Measurements from ENCODE around the gene CTNNBL1. TPM values are rescaled to one million over a fixed set of nuclear protein-coding genes. Genes with fewer than 3 reads are reported as not detected.
A peak's percentile ranks its signal among the peaks of the same experiment; 100 is the strongest.

Gene CTNNBL1
- total and polyA plus RNA-seq, 4 donors = 27.7 to 41.9 (median 38.2) TPM

DNA sequence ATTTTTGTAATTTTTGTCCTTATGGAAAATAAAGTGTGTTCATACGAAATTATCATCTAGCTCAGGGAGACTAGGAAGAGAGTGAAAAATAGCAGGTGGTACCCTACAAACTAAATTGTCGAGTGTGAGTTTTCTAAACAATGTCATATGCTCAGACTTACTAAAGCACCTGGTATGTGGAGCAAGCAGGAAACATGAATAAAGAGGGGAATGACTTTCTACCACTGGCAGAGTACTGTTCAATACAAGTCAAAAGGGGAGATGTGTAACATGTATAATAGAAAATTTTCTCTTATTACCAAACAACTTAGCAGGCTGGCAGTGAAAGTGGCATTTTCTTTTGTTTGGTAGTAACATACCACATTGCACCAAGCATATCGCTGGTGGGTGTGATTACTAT, 36.1 kb downstream of the CTNNBL1 start:
- Histone ChIP-seq H3K27me3 (ENCODE audit: control insufficient read depth, insufficient read depth, low read length) (no peaks in the 10 kb centered on the region), H3K4me1 (ENCODE audit: control insufficient read depth, insufficient read depth, low read length) (peaks cover 4% of the 10 kb centered on the region), H3K27ac (ENCODE audit: low read depth, low read length) (no peak overlapping the region), H3K9me3 (ENCODE audit: control insufficient read depth, insufficient read depth, low read length) (no peaks in the 10 kb centered on the region), H3K36me3 (ENCODE audit: control insufficient read depth, insufficient read depth, low read length) (no peaks in the 10 kb centered on the region), H3K4me3 (ENCODE audit: low read depth, low read length) (no peak overlapping the region)
- no CpG with 5 or more reads among the region's 3 CpGs for WGBS (ENCODE audit: insufficient coverage)
- DNase-seq (ENCODE audit: low read depth in 4 of 6, low spot score in 6 of 6) = no peak

GRCh38 chr20:37733416-37733815, 39.6 kb downstream of the CTNNBL1 start:
- no peak for DNase-seq (ENCODE audit: low read depth in 4 of 6, low spot score in 6 of 6)
- Histone ChIP-seq H3K27me3 (ENCODE audit: control insufficient read depth, insufficient read depth, low read length) (no peaks in the 10 kb centered on the region), H3K4me3 (ENCODE audit: low read depth, low read length) (no peak overlapping the region), H3K36me3 (ENCODE audit: control insufficient read depth, insufficient read depth, low read length) (peaks cover 13% of the 10 kb centered on the region), H3K9me3 (ENCODE audit: control insufficient read depth, insufficient read depth, low read length) (no peaks in the 10 kb centered on the region), H3K27ac (ENCODE audit: low read depth, low read length) (no peak overlapping the region), H3K4me1 (ENCODE audit: control insufficient read depth, insufficient read depth, low read length) (no peaks in the 10 kb centered on the region)
- 95% methylated on average over 2 of the region's 4 CpGs for WGBS (ENCODE audit: insufficient coverage)

- 68% methylated on average over 4 of the region's 8 CpGs for WGBS (ENCODE audit: insufficient coverage)
- H3K4me1 ChIP-seq (ENCODE audit: control insufficient read depth, insufficient read depth, low read length) = no peaks in the 10 kb centered on the region
- no peaks in the 10 kb centered on the region for H3K9me3 ChIP-seq (ENCODE audit: control insufficient read depth, insufficient read depth, low read length)
- no peak overlapping the region for H3K4me3 ChIP-seq (ENCODE audit: low read depth, low read length)
- peaks cover 13% of the 10 kb centered on the region for H3K36me3 ChIP-seq (ENCODE audit: control insufficient read depth, insufficient read depth, low read length)
- peak in 2 of 6 donors; percentile 58 to 85 for DNase-seq (ENCODE audit: low read depth in 4 of 6, low spot score in 6 of 6)
- no peak overlapping the region for H3K27ac ChIP-seq (ENCODE audit: low read depth, low read length)
- no peaks in the 10 kb centered on the region for H3K27me3 ChIP-seq (ENCODE audit: control insufficient read depth, insufficient read depth, low read length)
These were observed 40.6 kb downstream of the CTNNBL1 start for GRCh38 chr20:37734228-37734985.

DNA sequence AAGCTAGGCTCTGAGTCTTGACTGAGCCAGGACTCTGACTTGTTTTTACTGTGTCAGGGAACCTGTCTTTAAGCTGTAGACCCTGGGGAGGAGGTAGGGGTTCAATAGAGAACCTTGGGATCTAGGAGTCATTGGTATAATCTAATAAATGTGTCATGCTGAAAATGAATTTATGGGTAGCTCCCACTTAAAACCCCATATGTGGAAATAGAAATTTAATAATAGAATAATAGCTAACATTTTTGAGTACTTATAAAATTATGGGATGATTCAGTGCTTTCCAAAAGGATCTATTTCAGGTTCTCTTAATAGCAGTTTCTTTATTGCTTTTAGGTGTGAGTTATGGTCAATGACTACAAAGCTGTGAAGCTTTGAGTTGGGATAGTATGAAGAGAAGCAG, 41.7 kb downstream of the CTNNBL1 start:
- Histone ChIP-seq H3K36me3 (ENCODE audit: control insufficient read depth, insufficient read depth, low read length) (peaks cover 13% of the 10 kb centered on the region), H3K9me3 (ENCODE audit: control insufficient read depth, insufficient read depth, low read length) (no peaks in the 10 kb centered on the region), H3K4me1 (ENCODE audit: control insufficient read depth, insufficient read depth, low read length) (no peaks in the 10 kb centered on the region), H3K27ac (ENCODE audit: low read depth, low read length) (no peak overlapping the region), H3K27me3 (ENCODE audit: control insufficient read depth, insufficient read depth, low read length) (no peaks in the 10 kb centered on the region), H3K4me3 (ENCODE audit: low read depth, low read length) (no peak overlapping the region)
- DNase-seq (ENCODE audit: low read depth in 4 of 6, low spot score in 6 of 6) = no peak

DNA sequence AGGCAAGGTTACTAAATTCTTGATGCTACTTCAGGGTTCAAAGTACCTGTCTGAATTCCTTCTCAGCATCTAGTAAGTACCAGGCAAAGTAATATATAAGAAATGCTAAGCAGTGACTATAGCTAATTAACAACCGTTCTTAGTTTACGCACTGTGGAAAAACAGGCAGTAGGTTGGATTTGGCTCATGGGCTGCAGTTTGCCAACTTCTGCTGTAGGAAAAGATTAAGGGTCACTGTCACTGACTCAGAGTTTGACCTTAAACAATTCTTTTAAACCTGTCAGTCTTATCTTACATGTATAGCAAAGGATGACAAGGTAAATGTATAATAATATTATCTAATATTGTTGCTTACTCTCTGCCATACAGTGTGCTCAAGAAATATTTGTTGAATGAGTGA, 42.3 kb downstream of the CTNNBL1 start:
- Histone ChIP-seq H3K27me3 (ENCODE audit: control insufficient read depth, insufficient read depth, low read length) (no peaks in the 10 kb centered on the region), H3K27ac (ENCODE audit: low read depth, low read length) (no peak overlapping the region)
- 100% methylated on average over 2 of the region's 2 CpGs for WGBS (ENCODE audit: insufficient coverage)

DNA sequence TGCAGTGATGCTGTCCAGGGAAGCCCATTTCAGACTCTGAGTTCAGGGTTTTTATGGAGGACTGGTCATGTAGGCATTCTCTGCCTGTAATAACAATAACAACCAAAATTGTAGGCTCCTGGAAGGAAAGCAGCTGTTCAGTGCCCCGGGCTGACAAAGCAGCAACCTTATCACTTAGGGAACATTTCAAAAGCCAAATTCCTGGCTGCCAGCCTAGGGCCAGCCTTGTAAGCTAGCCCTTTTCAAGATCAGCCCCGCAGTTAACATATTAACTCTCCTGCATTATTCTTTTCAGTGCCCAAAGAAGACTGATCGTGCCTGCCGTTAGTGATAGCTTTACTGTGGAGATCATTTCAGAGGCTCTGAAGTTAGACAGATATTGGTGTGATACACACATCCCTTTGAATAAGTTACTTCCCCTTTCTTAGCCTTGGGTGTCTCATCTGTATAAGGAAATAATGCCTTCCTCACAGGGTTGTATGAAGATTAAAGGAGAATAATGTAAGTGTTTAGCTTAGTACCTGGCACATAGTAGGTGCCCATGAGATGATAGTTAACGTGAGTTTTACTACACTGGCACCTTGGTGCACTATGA, 44.1 kb downstream of the CTNNBL1 start:
- H3K27me3 ChIP-seq (ENCODE audit: control insufficient read depth, insufficient read depth, low read length) = no peaks in the 10 kb centered on the region
- peaks cover 13% of the 10 kb centered on the region for H3K36me3 ChIP-seq (ENCODE audit: control insufficient read depth, insufficient read depth, low read length)
- no peak overlapping the region for H3K4me3 ChIP-seq (ENCODE audit: low read depth, low read length)
- peak in 1 of 6 donors; percentile 60 for DNase-seq (ENCODE audit: low read depth in 4 of 6, low spot score in 6 of 6)
- 83% methylated on average over 2 of the region's 5 CpGs for WGBS (ENCODE audit: insufficient coverage)
- no peaks in the 10 kb centered on the region for H3K9me3 ChIP-seq (ENCODE audit: control insufficient read depth, insufficient read depth, low read length)
- no peak overlapping the region for H3K27ac ChIP-seq (ENCODE audit: low read depth, low read length)
- H3K4me1 ChIP-seq (ENCODE audit: control insufficient read depth, insufficient read depth, low read length) = no peaks in the 10 kb centered on the region

More for the DNA sequence above, 42.3 kb downstream of the CTNNBL1 start:
- Histone ChIP-seq H3K4me1 (ENCODE audit: control insufficient read depth, insufficient read depth, low read length) (no peaks in the 10 kb centered on the region), H3K9me3 (ENCODE audit: control insufficient read depth, insufficient read depth, low read length) (no peaks in the 10 kb centered on the region), H3K36me3 (ENCODE audit: control insufficient read depth, insufficient read depth, low read length) (peaks cover 13% of the 10 kb centered on the region), H3K4me3 (ENCODE audit: low read depth, low read length) (no peak overlapping the region)
- no peak for DNase-seq (ENCODE audit: low read depth in 4 of 6, low spot score in 6 of 6)

- Histone ChIP-seq H3K36me3 (ENCODE audit: control insufficient read depth, insufficient read depth, low read length) (peaks cover 13% of the 10 kb centered on the region), H3K4me3 (ENCODE audit: low read depth, low read length) (no peak overlapping the region), H3K27ac (ENCODE audit: low read depth, low read length) (no peak overlapping the region), H3K4me1 (ENCODE audit: control insufficient read depth, insufficient read depth, low read length) (no peaks in the 10 kb centered on the region), H3K27me3 (ENCODE audit: control insufficient read depth, insufficient read depth, low read length) (no peaks in the 10 kb centered on the region), H3K9me3 (ENCODE audit: control insufficient read depth, insufficient read depth, low read length) (peaks cover 3% of the 10 kb centered on the region)
- no CpG with 5 or more reads among the region's 3 CpGs for WGBS (ENCODE audit: insufficient coverage)
- no peak for DNase-seq (ENCODE audit: low read depth in 4 of 6, low spot score in 6 of 6)
These were observed 47.2 kb downstream of the CTNNBL1 start for GRCh38 chr20:37741055-37741454.

GRCh38 chr20:37741570-37741969, 47.7 kb downstream of the CTNNBL1 start:
- H3K4me3 ChIP-seq (ENCODE audit: low read depth, low read length) = no peak overlapping the region
- no peaks in the 10 kb centered on the region for H3K4me1 ChIP-seq (ENCODE audit: control insufficient read depth, insufficient read depth, low read length)
- H3K27ac ChIP-seq (ENCODE audit: low read depth, low read length) = no peak overlapping the region
- no CpG with 5 or more reads among the region's 1 CpG for WGBS (ENCODE audit: insufficient coverage)
- peaks cover 3% of the 10 kb centered on the region for H3K9me3 ChIP-seq (ENCODE audit: control insufficient read depth, insufficient read depth, low read length)
- peaks cover 10% of the 10 kb centered on the region for H3K36me3 ChIP-seq (ENCODE audit: control insufficient read depth, insufficient read depth, low read length)
- no peak for DNase-seq (ENCODE audit: low read depth in 4 of 6, low spot score in 6 of 6)
- no peaks in the 10 kb centered on the region for H3K27me3 ChIP-seq (ENCODE audit: control insufficient read depth, insufficient read depth, low read length)

DNA sequence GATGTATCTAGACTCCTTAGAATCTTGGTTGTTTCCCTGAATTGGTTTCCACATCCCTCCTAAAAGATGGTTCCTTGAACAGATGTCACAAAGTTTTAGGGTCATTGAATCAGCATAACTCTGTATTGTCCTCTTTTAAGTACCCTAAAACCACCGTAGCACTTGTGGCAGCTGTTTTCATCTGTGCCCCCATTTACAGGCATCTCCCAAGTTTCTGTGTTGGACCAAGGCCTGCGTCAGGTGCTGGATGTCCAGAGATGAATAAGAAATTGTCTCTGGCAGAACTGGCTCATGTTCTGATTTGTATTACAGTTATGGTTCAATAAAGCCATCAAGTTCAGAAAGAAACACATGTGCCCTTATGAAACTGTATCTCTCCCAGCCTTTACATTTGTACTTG, 48.3 kb downstream of the CTNNBL1 start:
- Histone ChIP-seq H3K27ac (ENCODE audit: low read depth, low read length) (no peak overlapping the region), H3K4me1 (ENCODE audit: control insufficient read depth, insufficient read depth, low read length) (no peaks in the 10 kb centered on the region), H3K36me3 (ENCODE audit: control insufficient read depth, insufficient read depth, low read length) (peaks cover 5% of the 10 kb centered on the region), H3K27me3 (ENCODE audit: control insufficient read depth, insufficient read depth, low read length) (no peaks in the 10 kb centered on the region), H3K9me3 (ENCODE audit: control insufficient read depth, insufficient read depth, low read length) (peaks cover 3% of the 10 kb centered on the region), H3K4me3 (ENCODE audit: low read depth, low read length) (no peak overlapping the region)
- DNase-seq (ENCODE audit: low read depth in 4 of 6, low spot score in 6 of 6) = no peak
- WGBS (ENCODE audit: insufficient coverage) = no CpG with 5 or more reads among the region's 2 CpGs

DNA sequence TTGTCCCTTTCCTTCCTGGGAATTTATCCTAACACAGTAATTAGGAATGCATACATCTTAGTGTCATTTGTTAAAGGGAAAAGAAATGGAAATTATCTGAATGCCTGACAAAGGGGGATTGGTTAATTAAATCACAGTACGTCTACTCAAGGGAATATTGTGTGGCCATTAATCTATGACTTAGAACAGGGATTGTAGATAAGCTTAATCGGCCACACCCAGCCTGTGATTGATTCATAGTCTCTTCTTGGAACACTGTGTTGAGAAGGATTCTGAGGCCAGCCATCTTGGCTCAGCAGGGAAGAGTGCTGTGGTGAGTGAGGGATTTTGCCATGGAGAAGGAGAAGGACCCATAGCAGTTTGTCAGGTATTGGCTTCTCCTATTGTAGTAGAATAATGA, 50.5 kb downstream of the CTNNBL1 start:
- Histone ChIP-seq H3K4me3 (ENCODE audit: low read depth, low read length) (no peak overlapping the region), H3K36me3 (ENCODE audit: control insufficient read depth, insufficient read depth, low read length) (peaks cover 2% of the 10 kb centered on the region), H3K4me1 (ENCODE audit: control insufficient read depth, insufficient read depth, low read length) (no peaks in the 10 kb centered on the region), H3K9me3 (ENCODE audit: control insufficient read depth, insufficient read depth, low read length) (peaks cover 3% of the 10 kb centered on the region), H3K27me3 (ENCODE audit: control insufficient read depth, insufficient read depth, low read length) (no peaks in the 10 kb centered on the region), H3K27ac (ENCODE audit: low read depth, low read length) (no peak overlapping the region)
- 62% methylated on average over 2 of the region's 2 CpGs for WGBS (ENCODE audit: insufficient coverage)
- DNase-seq (ENCODE audit: low read depth in 4 of 6, low spot score in 6 of 6) = no peak

Data from spinal cord (tissue), 10 donors.